ENCODE data around the gene UNK.
"Not testable (repeated sequence)": the region's sequence is repeated elsewhere in the genome, so short reads cannot be mapped to it uniquely, and the experiment has no call there.

UNK gene

GRCh38 chr17:75773808-75774470, 10.7 kb upstream of the UNK start:
- no peak for DNase-seq (ENCODE audit: low read depth)

DNA sequence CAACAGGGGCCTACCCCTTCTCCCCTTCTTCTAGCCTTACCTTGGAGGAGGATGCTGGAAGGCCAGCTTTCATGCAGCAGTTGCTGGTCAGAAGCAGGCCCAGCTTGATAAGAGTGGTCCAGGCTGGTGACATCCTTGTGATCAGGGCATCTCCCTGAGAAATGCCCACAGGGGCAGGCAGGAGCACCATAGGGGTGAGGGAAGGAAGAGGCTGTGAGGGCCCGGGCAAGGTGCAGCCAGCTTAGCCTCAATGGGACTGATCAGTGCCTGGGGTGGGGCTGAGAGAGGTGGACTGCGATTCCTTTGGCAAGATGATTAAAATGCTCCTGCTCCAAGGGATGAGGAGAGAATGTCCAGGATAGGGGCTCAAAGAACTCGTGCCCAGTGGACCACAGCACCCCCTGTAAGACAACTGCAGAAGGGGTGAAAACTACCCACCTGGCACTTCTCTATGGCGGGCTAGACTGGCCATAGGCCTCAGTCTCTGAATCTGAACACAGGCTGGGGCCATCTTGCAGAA, 10.1 kb upstream of the UNK start:
- no peak for DNase-seq (ENCODE audit: low read depth)

- DNase-seq (ENCODE audit: low read depth), result no peak
Measured at GRCh38 chr17:75774991-75775668, 9.5 kb upstream of the UNK start.

GRCh38 chr17:75776386-75777295, 8.0 kb upstream of the UNK start:
- DNase-seq (ENCODE audit: low read depth), result no peak

DNA sequence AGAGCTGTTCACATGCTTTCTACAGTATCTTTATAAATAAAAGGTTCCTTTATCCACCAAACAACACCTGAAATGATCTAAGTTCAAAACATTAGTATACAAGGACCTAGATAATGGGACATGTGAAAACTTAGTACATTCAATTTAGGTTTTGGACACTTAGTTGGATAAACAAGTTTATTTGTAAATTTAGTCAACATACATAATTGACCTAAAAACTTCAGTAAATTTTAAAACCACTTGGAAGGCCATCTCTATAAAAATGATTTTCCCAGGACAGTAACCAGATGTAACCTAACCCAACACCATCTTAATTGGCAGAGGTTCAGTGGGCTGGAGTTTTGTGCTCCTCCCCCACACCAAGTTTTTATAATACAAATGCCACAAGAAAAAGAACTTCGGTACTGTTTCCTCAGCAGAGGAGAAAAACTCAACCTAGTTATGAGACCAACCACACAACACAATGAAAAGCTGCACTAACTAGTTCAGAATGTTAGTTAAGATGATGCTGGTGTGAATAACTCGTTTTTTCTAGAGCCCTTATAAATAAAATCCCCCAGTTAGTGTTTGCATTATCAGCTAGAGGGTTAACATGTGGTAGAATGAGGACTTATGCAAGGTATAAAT, 7.2 kb upstream of the UNK start:
- DNase-seq (ENCODE audit: low read depth), result no peak

GRCh38 chr17:75778066-75778860, 6.3 kb upstream of the UNK start:
- DNase-seq (ENCODE audit: low read depth), result not testable (repeated sequence)

- no peak for DNase-seq (ENCODE audit: low read depth)
Measured at GRCh38 chr17:75778861-75779249, 5.8 kb upstream of the UNK start.

DNA sequence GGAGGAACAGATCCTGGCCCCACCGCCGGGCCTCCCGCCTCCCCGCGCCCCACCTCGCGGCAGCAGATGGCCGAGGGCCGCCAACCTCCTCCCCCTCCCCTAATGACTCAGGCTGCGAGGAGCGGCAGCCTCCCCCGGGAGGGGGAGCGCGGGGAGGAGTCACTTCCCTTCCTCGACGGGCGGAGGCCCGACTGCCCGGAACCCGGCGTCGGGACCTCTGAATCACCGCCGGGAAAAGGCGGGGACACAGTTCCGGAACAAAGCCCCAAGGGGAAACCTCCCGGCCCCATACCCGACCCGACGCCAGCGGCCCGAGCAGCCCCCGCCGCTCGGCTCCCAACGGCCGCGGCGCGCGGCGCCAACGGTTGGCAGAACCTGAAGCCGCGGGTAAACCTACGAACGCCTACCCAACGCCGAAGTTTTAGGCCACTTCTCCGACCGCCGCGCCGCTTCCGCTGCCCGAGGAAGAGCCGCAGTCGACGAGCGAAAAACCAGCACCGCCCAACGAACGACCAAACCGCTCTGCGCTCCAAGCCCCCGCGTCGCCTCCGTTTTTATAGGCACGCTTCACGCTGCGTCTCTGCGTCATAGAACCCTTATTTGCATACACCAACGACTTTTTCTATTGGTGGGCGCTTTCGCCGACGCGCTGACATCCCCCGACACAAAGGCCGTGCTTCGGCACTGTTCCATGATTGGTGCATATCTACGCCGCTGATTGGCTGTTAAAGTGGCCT, 5.2 kb upstream of the UNK start:
- DNase-seq (ENCODE audit: low read depth), result peak; percentile 80

- no peak for DNase-seq (ENCODE audit: low read depth)
Measured at GRCh38 chr17:75779987-75780889, 4.4 kb upstream of the UNK start.

DNA sequence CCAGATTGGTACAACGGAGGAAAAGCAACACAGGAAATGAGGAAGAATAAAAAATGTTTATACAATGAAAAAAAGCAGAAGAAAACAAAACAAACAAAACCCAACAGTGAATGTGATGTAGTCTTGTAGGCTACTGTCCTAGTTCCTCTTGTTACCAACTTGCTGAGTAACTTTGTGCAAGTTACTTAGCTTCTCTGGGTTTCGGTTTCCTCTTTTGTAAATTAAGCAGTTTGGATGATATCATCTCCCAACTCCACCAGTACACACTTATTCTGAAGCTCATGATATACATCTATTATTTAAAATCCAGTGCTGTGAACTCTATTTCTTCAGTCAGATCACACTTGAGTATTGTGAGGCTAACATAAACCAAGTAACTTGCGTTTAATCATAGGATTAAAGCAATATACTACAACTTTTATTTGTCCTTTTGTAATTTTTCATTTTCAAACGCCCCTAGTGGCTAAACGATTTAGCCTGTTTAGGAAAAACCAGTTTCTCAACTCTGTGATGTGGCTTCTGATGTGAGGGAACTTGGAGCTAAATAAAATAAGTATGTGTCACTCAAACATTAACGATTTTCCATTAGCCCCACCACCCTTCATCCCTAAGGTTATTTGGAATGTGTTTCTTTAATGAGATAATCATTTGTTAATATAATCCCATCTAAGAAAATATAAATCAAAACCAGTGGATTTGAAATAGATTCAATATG, 1.4 kb upstream of the UNK start:
- DNase-seq (ENCODE audit: low read depth), result no peak

GRCh38 chr17:75783803-75784472, 668 bp upstream of the UNK start:
- DNase-seq (ENCODE audit: low read depth), result no peak

- DNase-seq (ENCODE audit: low read depth), result peak; percentile 77
Measured at GRCh38 chr17:75785016-75785890, 647 bp downstream of the UNK start.

- DNase-seq (ENCODE audit: low read depth), result no peak
Measured at GRCh38 chr17:75791254-75791653, 6.6 kb downstream of the UNK start.

- no peak for DNase-seq (ENCODE audit: low read depth)
Measured at GRCh38 chr17:75793460-75793859, 8.9 kb downstream of the UNK start.

DNA sequence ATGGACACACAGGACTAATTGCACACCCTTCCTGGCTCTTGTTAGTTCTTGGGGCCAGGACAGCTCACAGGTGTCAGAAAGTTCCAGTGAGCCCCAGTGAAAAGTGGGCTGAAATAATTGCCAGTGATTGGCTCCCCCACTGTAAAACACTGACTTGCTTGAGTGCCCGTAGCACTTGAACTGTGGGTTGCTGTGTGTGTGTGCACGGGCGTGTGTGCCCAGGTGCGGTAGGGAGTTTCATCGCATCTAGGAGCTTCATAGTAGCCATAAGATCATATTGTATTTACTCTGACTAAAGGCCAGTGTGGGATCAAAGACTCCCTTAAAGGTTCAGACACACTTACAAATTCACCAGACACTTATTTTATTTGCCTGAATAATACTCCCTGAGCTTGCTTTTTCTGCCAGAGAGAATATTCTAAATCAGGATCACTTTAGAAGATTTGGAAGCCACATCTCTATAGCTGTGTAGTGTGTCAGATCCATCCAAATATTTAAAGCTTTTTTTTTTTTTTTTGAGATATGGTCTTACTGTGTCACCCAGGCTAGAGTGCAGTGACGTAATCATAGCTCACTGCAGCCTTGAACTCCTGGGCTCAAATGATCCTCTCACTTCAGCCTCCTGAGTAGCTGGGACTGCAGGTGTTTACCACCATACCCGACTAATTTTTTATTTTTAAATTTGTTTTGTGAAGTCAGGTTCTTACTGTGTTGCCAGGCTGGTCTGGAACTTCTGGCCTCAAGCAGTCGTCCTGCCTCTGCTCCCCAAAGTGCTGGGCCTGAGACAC, 11.4 kb downstream of the UNK start:
- DNase-seq (ENCODE audit: low read depth), result no peak

GRCh38 chr17:75799402-75799801, 14.8 kb downstream of the UNK start:
- no peak for DNase-seq (ENCODE audit: low read depth)

DNA sequence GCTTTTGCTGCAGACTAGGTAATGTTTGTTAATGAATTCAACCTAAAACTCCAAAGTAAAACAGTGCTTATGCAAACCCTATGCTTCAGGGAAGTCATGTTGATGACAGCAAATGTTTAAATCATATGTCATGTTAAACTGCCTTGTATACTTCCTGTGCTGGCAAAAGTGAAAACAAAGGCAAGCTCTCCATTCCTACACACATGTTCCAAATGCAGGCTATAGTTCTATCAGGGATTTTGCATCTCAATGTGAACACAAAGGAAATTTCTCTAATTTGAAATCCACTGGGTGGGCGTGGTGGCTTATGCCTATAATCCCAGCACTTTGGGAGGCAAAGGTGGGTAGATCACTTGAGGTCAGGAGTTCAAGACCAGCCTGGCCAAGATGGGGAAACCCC, 19.3 kb downstream of the UNK start:
- no peak for DNase-seq (ENCODE audit: low read depth)
